Activated gamma-delta T cell treated with anti-CD3 and anti-CD28 coated beads, Interleukin-2, amount 50 U/mL, for 16 hours (primary cell): ENCODE data around the gene SREK1.

Experiments
- DNase-seq: peaks from one replicate; pipeline ENCODE4 v3.0.0-alpha.2; 2020; ENCODE audit warnings: low read depth

The SREK1 gene

DNA sequence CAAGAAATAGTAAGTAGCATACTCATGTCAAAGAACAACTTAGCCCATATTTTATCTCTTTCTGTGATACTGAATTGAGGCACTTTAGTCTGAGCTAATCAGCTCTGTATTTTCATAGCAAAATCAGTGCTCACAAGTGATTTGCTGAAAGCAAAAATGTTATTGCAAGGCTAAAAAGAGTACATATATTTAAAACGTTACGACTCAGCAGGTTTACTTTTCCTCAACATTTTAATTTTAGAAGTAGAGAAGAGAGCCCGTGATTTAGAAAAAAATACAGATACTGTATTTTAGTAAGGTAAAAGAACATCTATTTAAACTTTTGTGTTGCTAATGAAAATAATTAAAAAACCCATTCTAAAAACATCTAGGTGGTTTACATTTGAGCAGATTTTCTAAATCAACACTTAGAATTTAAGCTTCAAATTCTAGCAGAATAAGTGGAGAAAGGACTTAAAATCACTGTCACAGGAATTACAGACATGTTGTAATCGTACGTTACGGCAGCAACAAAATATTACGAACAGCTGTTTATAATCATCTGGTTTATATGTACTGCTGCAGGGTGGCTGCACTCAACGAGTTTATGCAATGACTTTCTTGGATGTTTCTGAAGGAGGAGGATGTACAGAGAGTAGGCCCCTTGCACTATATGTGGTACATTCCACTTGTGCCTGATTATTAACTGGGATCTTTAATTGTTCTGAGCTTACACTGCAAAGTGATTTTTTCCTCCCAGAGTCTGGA lies 20.1 kb downstream of the SREK1 start:
- DNase-seq, result no peak

- DNase-seq, result no peak
Measured at GRCh38 chr5:66168226-66168625, 24.1 kb downstream of the SREK1 start.

DNA sequence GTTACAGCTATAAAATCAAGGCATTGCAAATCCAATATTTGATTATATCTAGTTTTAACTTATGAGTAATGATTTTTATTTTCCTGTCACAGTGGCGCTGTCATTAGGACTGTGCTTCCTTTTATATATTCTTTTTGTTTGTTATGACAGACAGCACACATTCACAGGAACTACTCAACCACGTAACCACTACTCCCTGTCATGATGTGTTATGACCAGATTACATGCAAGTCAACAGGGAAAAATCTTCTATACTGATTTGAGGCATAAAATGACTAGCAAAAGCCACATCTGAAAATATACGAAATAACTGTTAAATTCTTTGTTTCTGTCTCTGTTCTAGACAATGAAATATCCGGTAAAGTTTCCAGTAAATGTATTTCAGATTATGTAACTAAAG lies 25.4 kb downstream of the SREK1 start:
- no peak for DNase-seq

DNA sequence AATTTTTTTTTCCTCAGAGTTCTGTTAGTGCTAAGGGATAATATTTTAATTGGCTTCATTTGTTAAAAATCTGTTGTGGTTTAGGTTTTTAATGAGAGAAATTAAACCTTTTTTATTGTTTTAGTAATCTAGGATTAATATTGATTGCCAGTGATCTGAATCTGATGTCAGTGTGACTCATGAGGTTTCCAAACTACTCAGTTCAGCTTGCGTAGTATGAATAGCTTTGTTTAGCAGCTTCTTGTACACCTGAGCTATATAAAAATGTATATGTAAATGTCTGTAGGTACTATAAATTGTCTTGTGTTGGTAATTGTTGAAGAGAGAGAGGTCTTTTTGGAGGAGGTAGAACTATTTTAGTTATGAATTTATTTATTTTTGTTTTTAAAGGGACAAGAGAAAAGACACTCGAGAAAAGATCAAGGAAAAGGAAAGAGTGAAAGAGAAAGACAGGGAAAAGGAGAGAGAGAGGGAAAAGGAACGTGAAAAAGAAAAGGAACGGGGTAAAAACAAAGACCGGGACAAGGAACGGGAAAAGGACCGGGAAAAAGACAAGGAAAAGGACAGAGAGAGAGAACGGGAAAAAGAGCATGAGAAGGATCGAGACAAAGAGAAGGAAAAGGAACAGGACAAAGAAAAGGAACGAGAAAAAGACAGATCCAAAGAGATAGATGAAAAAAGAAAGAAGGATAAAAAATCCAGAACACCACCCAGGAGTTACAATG lies 26.3 kb downstream of the SREK1 start:
- DNase-seq, result no peak

GRCh38 chr5:66171349-66172344 lies 27.5 kb downstream of the SREK1 start:
- peak; percentile 44 for DNase-seq

DNA sequence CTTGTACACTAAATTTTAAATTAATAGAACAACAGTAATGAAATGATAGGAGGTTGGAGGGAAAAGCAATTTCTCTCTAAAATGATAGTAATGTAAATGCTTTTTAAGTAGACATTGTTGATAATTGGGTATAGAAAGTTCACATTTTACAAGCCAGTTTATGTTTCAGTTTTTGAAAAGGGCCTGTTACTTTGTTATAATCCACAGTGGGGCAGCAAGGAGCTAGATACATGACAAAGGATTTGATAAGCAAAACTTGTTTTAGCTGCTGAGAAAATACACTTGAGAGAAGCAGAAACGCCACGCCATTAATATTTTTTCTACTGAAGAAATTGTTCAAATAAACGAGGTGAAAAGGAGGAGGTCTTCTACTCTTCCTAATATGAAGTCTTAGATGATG lies 30.2 kb downstream of the SREK1 start:
- no peak for DNase-seq

DNA sequence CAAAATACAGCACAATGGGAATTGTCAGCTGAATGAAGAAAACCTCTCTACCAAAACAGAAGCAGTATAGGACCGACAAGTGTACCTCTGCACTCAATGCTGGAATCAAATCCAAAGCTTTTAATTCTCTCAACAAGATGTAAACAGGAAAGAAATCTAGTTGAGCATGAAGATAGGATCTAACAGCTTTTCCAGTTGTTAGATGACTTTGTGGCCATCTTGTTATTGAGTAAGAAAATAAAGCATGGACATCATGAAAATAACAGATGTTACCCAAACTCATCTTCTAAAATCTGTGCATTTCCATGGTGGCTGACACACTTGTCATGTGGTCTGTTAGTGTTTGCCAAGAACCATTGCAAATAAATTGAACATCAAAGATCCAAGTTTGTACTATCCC lies 34.7 kb downstream of the SREK1 start:
- DNase-seq, result no peak

GRCh38 chr5:66179297-66180051 lies 35.4 kb downstream of the SREK1 start:
- DNase-seq, result no peak

GRCh38 chr5:66180282-66181155 lies 36.4 kb downstream of the SREK1 start:
- no peak for DNase-seq

DNA sequence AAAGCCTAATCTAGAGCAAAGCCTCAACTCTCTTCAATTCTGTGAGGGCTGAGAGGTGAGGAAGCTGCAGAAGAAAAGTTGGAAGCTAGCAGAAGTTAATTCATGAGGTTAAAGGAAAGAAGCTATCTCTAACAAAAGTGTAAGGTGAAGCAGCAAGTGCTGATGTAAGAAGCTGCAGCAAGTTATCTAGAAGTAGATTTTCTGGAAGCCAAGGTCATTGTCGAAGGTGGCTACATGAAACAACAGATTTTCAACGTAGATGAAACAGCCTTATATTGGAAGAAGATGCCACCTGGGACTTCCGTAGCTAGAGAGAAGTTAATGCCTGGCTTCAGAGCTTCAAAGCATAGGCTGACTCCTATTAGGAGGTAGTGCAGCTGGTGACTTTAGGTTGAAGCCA lies 42.0 kb downstream of the SREK1 start:
- no peak for DNase-seq

DNA sequence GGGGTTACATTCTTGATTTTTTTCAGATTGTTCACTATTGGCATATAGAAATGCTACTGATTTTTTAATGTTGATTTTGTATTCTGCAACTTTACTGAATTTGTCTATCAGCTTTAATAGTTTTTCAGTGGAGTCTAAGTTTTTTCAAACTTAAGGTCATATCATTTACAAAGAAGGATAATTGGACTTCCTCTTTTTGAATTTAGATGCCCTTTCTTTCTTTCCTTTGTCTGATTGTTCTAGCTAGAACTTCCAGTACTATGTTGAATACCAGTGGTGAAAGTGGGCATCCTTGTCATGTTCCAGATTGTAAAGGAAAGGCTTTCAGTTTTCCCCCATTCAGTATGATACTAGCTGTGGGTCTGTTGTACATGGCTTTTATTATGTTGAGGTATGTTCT lies 49.3 kb downstream of the SREK1 start:
- DNase-seq, result no peak

DNA sequence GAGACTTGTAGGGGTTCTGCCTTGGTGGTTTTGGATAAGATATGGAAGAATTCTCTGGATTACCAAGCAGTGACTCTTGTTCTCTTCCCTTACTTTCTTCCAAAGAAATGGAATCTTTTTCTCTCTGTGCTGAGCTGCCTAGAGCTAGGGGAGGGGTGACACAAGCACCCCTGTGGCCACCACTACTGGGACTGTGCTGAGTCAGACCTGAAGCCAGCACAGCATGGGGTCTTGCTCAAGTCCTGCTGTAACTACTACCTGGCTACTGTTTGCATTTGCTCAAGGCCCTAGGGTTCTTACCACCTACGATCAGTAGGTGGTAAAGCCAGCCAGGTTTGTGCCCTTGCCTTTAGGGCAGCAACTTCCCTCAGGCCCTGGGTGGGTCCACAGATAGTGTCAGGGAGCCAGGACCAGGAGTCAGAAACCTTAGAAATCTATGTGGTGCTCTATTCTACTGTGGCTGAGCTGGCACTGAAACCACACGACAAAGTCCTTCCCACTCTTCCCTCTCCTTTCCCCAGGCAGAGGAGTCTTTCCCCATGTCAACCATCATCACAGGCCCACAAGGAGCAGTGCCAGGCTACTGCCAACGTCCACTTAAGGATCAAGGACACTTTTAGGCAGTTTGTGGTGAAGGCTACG lies 53.8 kb downstream of the SREK1 start:
- no peak for DNase-seq

DNA sequence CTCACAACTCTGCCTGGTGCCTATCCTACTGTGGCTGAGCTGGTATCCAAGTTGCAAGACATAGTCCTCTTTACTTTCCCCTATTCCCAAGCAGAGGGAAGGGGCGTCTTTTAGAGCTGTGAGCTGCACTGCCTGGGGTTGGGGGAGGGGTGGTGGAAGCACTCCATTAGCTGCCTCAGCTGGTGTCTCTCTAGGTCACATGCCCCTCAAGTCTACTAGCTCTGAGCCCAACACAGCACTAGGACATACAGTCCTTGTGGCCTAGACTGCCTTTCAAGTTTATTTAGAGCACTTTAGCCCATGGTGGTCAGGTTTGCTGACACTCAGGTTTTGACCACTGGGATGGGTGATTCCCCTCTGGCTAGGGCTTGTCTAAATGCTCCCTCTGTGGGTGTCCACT lies 54.7 kb downstream of the SREK1 start:
- DNase-seq, result no peak

DNA sequence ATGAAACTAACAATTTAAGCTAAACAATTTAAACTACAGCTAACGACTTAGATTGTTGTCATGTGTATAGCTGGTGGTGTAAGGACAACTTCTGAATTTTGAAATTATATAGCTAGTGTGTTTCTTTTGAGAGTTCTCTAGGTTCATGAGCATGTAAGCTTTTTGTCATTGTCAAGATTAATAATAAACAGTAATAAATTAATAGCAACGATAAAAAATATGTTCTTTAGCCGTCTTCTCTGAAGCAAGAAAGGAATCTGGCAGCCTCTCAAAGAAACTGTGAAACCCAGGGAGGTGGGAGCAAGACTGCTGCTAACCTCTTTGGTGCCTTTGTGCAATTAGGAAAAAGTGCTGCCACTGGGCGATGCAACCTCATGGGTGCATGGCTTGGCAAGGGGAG lies 59.4 kb downstream of the SREK1 start:
- no peak for DNase-seq

DNA sequence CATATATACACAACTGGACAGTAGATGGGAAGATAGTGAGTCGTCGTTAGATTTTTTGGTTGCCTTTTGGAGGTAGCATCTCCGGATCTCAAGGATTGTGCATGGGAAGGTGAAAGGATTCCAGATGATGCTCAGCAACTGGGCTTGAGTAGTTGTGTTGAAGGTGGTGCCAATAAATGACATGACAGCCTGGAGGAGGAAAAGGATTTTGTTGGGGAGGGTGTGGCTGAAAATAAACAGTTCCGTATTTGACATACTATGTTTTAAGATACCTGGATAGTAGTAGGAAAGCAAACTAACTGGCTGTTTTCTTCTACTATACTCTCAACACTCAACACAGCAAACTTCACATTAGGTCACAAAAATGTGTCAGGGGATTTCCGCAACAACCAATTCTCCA lies 62.4 kb downstream of the SREK1 start:
- DNase-seq, result no peak

- no peak for DNase-seq
Measured at GRCh38 chr5:66207800-66208561, 63.9 kb downstream of the SREK1 start.

- DNase-seq, result no peak
Measured at GRCh38 chr5:66209350-66209749, 65.2 kb downstream of the SREK1 start.

DNA sequence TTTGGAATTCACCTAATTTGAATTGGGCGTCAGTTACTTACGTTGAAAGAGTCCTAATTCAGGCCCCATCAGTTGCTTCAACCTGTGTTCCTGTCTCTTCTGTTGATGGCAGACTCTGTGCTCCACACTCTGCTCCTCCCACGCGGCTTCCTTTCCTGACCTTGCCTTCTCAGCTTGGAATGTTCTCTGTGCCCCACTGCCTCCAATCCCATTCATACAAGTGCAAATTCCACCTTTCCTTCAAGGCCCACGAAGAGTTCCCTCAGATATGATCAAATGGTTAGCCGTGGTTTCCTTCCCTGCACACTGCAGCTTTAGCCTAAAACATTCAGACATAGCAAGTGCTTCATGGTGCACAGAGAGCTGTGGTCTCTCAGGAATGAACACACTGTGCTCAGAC lies 65.7 kb downstream of the SREK1 start:
- no peak for DNase-seq

DNA sequence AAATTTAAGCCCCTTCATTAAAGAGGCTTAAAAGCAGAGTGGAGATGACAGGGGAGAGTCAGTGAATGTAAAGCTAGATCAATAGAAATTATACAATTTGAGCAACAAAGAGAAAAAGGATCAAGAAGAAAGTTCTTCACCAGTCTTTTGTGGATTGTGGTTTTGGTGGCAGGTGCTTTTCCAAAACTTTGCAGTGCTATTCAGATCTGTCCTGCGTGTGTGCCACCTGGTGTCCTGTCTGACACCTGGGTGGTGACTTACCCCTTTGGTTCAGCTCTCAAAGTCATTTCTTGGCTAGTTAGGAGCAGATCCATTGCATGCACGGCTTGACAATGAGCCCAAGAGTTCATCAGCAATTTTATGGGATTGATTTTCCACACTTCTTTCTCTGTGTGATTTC lies 69.4 kb downstream of the SREK1 start:
- DNase-seq, result no peak

GRCh38 chr5:66222455-66222854 lies 78.4 kb downstream of the SREK1 start:
- no peak for DNase-seq
